GM23248 (cell line): ENCODE results near the gene GAREM1. TPM values are rescaled to one million over a fixed set of nuclear protein-coding genes. Genes with fewer than 3 reads are reported as not detected.

Experiments
- DNase-seq: peaks from one replicate; pipeline ENCODE4 v3.0.0-alpha.2; 2015
- H2AFZ ChIP-seq: fragments of 200-600 bp; sonication (generic); 2 replicates; pipeline ENCODE4 v1.6.1; 2016; ENCODE audit warnings: antibody characterized with exemption
- H3F3A ChIP-seq: fragments of 200-600 bp; sonication (generic); 2 replicates; pipeline ENCODE4 v1.6.1; 2016; ENCODE audit warnings: mild to moderate bottlenecking, antibody characterized with exemption, mixed run types; ENCODE audit not compliant: insufficient read depth
- H3K27ac ChIP-seq: fragments of 200-600 bp; sonication (generic); 2 replicates; pipeline ENCODE4 v1.5.1; 2016; ENCODE audit warnings: mild to moderate bottlenecking
- H3K27me3 ChIP-seq: fragments of 200-600 bp; sonication (generic); replicated peaks from 2 replicates; pipeline ENCODE4 v1.6.1; 2016; ENCODE audit warnings: mild to moderate bottlenecking; ENCODE audit not compliant: insufficient read depth
- H3K36me3 ChIP-seq: fragments of 200-600 bp; sonication (generic); 2 replicates; pipeline ENCODE4 v1.6.1; 2016; ENCODE audit warnings: low read depth, mild to moderate bottlenecking
- H3K4me1 ChIP-seq: fragments of 200-600 bp; sonication (generic); 2 replicates; pipeline ENCODE4 v1.6.1; 2016; ENCODE audit warnings: mild to moderate bottlenecking; ENCODE audit not compliant: insufficient read depth
- H3K4me2 ChIP-seq: fragments of 200-600 bp; sonication (generic); one replicate; pipeline ENCODE4 v1.6.1; 2016; ENCODE audit warnings: mild to moderate bottlenecking; ENCODE audit not compliant: unreplicated experiment
- H3K4me3 ChIP-seq: fragments of 200-600 bp; sonication (generic); 2 replicates; pipeline ENCODE4 v1.5.1; 2016; ENCODE audit warnings: mild to moderate bottlenecking
- H3K79me2 ChIP-seq: fragments of 200-600 bp; sonication (generic); 2 replicates; pipeline ENCODE4 v1.6.1; 2016; ENCODE audit warnings: mild to moderate bottlenecking; ENCODE audit not compliant: insufficient read depth
- H3K9ac ChIP-seq: fragments of 200-600 bp; sonication (generic); 2 replicates; pipeline ENCODE4 v1.6.1; 2016; ENCODE audit warnings: mild to moderate bottlenecking
- H3K9me2 ChIP-seq: fragments of 200-600 bp; sonication (generic); 2 replicates; pipeline ENCODE4 v1.6.1; 2016; ENCODE audit warnings: mixed run types, mild to moderate bottlenecking, moderate library complexity; ENCODE audit not compliant: insufficient read depth
- H3K9me3 ChIP-seq: fragments of 200-600 bp; sonication (generic); one replicate; pipeline ENCODE4 v1.6.1; 2017; ENCODE audit warnings: low read depth
- H4K20me1 ChIP-seq: fragments of 200-600 bp; sonication (generic); 2 replicates; pipeline ENCODE4 v1.6.0; 2016; ENCODE audit not compliant: insufficient read depth
- EZH2 ChIP-seq: fragments of 200-600 bp; sonication (generic); IDR thresholded peaks from 2 replicates; pipeline ENCODE4 v1.6.1; 2018; ENCODE audit warnings: antibody characterized with exemption, mild to moderate bottlenecking; ENCODE audit not compliant: insufficient read depth, poor library complexity, severe bottlenecking
- EZH2phosphoT487 ChIP-seq: fragments of 200-600 bp; sonication (generic); IDR thresholded peaks from 2 replicates; pipeline ENCODE4 v1.6.1; 2018; ENCODE audit warnings: antibody characterized with exemption, moderate library complexity, mild to moderate bottlenecking, low read depth; ENCODE audit not compliant: insufficient read depth
- WGBS, 2 experiments: methylation state at CpG; one replicate each; pipeline ENCODE4 v1.1.6; 2015 to 2017; ENCODE audit warnings: low lambda C conversion rate in 2 of 2, low coverage in 1 of 2; ENCODE audit errors: missing lambda C conversion rate in 2 of 2; 5-methylcytosine and 5-hydroxymethylcytosine counted together
- in situ Hi-C: fragments of 300-500 bp; cut with MboI; formaldehyde crosslinking; loops from 2 replicates; pipeline ENCODE4 v1.15.0; 2020
- polyA plus RNA-seq: library from polyadenylated mRNA; unstranded; fragments of >200 nt; fragmentation: Nextera tagmentation; extraction: Ambion mirVana; gene quantifications from 2 replicates; pipeline ENCODE4 v1.2.1, GENCODE V29; 2016
- total RNA-seq: library from RNA; depleted of rRNA; stranded (reverse); fragments of >200 nt; shearing (Covaris generic); gene quantifications from 2 replicates; pipeline ENCODE4 v1.2.3, GENCODE V29; 2014

Gene GAREM1
- total and polyA plus RNA-seq, 2 experiments from 2014 or later, result 0.30 to 1.2 TPM

- Histone ChIP-seq H3F3A (no peaks in the 10 kb centered on the region), H3K4me2 (no peak overlapping the region), H3K36me3 (no peaks in the 10 kb centered on the region), H3K9ac (no peak overlapping the region), H3K9me3 (no peaks in the 10 kb centered on the region), H3K4me3 (no peak overlapping the region), H3K27me3 (no peaks in the 10 kb centered on the region), H2AFZ (no peak overlapping the region), H3K27ac (no peak overlapping the region), H3K4me1 (no peaks in the 10 kb centered on the region), H3K79me2 (no peaks in the 10 kb centered on the region), H4K20me1 (no peaks in the 10 kb centered on the region), H3K9me2 (no peaks in the 10 kb centered on the region)
- peak; percentile 31 for DNase-seq
- 75 to 78% methylated on average over 4 of the region's 4 CpGs for WGBS, 2 experiments
- in situ Hi-C loops, result no loop called here
- TF ChIP-seq EZH2 (no peak), EZH2phosphoT487 (no peak)
These were observed 193.8 kb downstream of the GAREM1 start for GRCh38 chr18:32276906-32277305.

- Histone ChIP-seq H3K4me1 (no peaks in the 10 kb centered on the region), H3F3A (no peaks in the 10 kb centered on the region), H3K4me3 (no peak overlapping the region), H3K9me3 (no peaks in the 10 kb centered on the region), H2AFZ (no peak overlapping the region), H4K20me1 (no peaks in the 10 kb centered on the region), H3K27me3 (no peaks in the 10 kb centered on the region), H3K4me2 (no peak overlapping the region), H3K79me2 (no peaks in the 10 kb centered on the region), H3K36me3 (no peaks in the 10 kb centered on the region), H3K27ac (no peak overlapping the region), H3K9me2 (no peaks in the 10 kb centered on the region), H3K9ac (no peak overlapping the region)
- in situ Hi-C loops, result no loop called here
- DNase-seq, result no peak
- 89 to 95% methylated on average over 2 of the region's 2 CpGs for WGBS, 2 experiments
- TF ChIP-seq EZH2, result no peak
- TF ChIP-seq EZH2phosphoT487, result no peak
These were observed 194.4 kb downstream of the GAREM1 start for GRCh38 chr18:32276256-32276655.

GRCh38 chr18:32275221-32275620 is 195.5 kb downstream of the GAREM1 start:
- Histone ChIP-seq H3K9me2 (no peaks in the 10 kb centered on the region), H3K79me2 (no peaks in the 10 kb centered on the region), H3K9me3 (no peaks in the 10 kb centered on the region), H3K4me3 (no peak overlapping the region), H2AFZ (no peak overlapping the region), H3K9ac (no peak overlapping the region), H3K27me3 (no peaks in the 10 kb centered on the region), H4K20me1 (no peaks in the 10 kb centered on the region), H3K27ac (no peak overlapping the region), H3F3A (no peaks in the 10 kb centered on the region), H3K4me1 (no peaks in the 10 kb centered on the region), H3K4me2 (no peak overlapping the region), H3K36me3 (no peaks in the 10 kb centered on the region)
- no peak for DNase-seq
- in situ Hi-C loops, result no loop called here
- TF ChIP-seq EZH2phosphoT487 (no peak), EZH2 (no peak)
- WGBS, 2 experiments, result 91 to 98% methylated on average over 8 of the region's 8 CpGs

- Histone ChIP-seq H3K36me3 (no peaks in the 10 kb centered on the region), H3K4me1 (no peaks in the 10 kb centered on the region), H3K27ac (no peak overlapping the region), H3K9me3 (no peaks in the 10 kb centered on the region), H3F3A (no peaks in the 10 kb centered on the region), H3K4me3 (no peak overlapping the region), H3K9ac (no peak overlapping the region), H2AFZ (no peak overlapping the region), H3K79me2 (no peaks in the 10 kb centered on the region), H3K27me3 (no peaks in the 10 kb centered on the region), H4K20me1 (no peaks in the 10 kb centered on the region), H3K9me2 (no peaks in the 10 kb centered on the region), H3K4me2 (no peak overlapping the region)
- in situ Hi-C loops, result no loop called here
- DNase-seq, result no peak
- 78 to 86% methylated on average over 7 of the region's 7 CpGs for WGBS, 2 experiments
- TF ChIP-seq EZH2phosphoT487 (no peak), EZH2 (no peak)
These were observed 196.4 kb downstream of the GAREM1 start for GRCh38 chr18:32274307-32274706.

- Histone ChIP-seq H3K4me2 (no peak overlapping the region), H3K9me2 (no peaks in the 10 kb centered on the region), H3K4me3 (no peak overlapping the region), H3F3A (no peaks in the 10 kb centered on the region), H3K9me3 (no peaks in the 10 kb centered on the region), H3K9ac (no peak overlapping the region), H3K27me3 (no peaks in the 10 kb centered on the region), H3K27ac (no peak overlapping the region), H4K20me1 (no peaks in the 10 kb centered on the region), H3K36me3 (no peaks in the 10 kb centered on the region), H3K79me2 (no peaks in the 10 kb centered on the region), H3K4me1 (no peaks in the 10 kb centered on the region), H2AFZ (no peak overlapping the region)
- WGBS, 2 experiments, result 42 to 45% methylated on average over 5 of the region's 5 CpGs
- in situ Hi-C loops, result no loop called here
- no peak for TF ChIP-seq EZH2
- no peak for TF ChIP-seq EZH2phosphoT487
- peak; percentile 69 for DNase-seq
These were observed 198.9 kb downstream of the GAREM1 start for GRCh38 chr18:32271672-32272208.
